Globus pallidus (tissue), 1 donor: ENCODE results near the gene SF3A2.

ENCODE experiments used
- DNase-seq: peaks from one replicate; pipeline ENCODE4 v3.0.0-alpha.2; 2015; ENCODE audit warnings: low spot score

The SF3A2 gene

DNA sequence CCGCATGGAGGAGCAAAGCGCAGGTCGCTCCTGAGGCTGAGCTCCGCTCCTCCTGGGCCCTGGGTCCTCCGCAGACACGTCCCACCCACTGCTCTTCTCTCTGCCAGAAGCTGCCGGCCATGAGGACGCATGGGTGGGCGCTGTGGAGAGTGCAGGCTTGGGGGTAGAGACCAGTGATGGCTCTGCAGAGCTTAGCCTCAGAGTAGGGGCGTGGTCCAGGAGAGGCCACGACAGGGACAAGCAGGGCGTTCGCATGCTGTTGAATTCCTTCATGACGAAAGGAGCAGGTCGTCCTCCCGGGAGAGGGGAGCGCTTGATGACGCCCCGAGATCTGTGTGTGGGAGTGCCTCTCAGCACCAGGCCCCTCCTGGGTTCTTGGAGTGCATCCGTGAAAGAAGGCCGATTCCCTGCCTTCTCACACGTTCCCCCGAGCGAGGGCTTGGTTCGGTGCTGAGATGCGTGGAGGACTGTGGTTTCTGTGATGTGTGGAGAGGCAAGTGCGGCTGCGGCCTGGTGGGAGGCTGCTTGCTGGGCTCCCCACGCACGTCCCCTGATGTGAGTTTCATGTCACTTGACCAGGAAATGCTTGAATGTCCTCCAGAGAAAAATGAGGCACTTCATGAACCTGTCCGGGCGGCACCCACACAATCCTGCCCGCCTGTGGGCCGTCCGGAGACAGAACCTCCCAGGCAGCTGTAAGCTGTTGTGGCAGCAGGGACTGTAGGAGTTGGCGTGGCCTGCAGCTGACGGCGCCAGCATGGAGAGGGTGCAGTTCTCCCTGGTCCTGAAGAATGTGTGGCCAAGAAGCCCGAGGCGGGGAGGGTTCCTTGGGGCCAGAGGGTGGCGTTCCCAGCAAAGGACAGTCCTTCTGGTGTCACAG is 4.5 kb downstream of the SF3A2 start:
- no peak for DNase-seq

DNA sequence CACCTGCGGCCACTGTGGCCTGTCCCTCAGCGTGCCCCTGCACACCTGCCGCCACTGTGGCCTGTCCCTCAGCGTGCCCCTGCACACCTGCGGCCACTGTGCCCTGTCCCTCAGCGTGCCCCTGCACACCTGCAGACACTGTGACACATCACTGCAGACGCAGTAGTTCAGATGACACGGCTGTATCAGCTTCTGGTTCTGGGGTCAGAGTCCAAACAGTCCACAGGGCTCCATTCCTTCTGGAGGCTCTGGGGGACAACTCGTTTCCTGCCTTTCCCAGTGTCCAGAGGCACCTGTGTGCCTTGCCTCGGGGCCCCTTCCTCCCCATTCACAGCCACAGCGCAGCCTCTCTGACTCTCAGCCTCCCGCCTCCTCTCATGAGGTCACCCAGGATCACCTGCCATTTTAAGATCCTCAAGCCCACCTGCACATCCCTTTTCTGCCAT is 5.5 kb downstream of the SF3A2 start:
- DNase-seq: no peak

DNA sequence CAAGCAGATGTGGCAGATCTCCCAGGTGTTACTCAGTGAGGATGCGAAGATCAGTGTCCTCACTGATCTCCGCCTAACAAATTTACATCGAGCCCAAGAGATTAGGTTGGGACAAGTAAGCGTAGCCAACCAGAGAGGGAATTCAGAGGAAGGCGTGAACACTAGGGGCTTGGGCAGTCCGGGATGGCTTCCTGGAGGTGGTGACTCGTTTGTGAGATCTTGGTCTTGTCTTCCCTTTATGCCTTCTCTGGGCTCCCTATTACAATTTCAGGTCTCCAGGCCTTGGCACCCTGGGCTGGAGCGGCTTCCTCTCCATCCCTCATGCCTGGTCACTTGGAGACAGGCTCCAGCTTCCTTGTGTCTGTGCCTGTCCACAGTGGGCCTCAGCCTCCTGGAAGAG is 6.2 kb downstream of the SF3A2 start:
- no peak for DNase-seq

DNA sequence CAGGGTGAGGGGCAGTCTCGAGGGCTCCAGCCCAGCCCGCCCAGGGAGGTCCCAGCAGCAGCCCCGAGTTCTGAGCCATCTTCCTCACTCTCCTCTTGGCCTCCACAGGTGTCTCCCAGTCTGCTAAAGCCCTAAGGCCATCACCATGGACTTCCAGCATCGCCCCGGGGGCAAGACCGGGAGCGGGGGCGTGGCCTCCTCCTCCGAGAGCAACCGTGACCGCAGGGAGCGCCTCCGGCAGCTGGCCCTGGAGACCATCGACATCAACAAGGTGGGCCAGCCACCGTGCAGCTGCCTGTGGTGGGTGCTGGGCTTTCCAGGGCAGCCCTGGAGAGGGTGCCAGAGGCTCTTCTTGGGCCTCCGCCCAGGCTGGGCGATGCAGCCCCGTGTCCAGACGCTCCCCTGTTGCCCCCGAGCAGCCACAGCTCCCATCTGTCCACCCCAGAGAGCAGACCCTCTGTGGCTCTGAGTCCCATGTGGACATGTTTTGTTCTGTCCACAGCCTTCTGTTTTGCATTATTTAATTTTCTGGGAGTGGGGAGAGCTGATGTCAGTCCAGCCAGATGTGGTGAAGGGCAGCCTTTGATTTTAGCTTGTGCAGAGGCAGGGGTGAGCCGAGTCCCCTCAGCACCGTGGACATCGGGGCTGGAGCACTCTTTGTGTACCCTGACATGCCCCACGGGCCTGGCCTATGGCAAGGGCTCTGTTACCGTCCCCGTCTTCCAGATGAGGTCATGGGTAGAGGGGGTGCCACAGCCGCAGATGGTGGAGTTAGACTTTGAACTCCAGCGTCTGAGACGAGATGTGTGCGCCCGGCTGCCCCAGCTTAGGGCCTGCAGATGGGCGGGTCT is 6.9 kb downstream of the SF3A2 start:
- DNase-seq: no peak

DNA sequence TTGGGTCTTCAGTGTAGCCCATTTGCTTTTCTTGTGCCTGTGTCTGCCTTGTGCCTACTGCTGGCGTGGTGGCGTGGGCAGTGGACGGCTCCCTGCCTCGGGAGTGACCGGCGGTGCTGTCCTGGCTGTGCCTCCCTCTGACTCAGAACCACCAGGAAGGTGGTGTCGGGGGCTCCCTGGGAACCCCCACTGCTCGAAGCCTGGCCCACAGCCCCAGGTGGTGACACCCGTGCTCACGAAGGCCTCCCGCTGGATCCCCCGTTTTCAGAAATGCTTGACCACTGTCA is 7.4 kb downstream of the SF3A2 start:
- no peak for DNase-seq

DNA sequence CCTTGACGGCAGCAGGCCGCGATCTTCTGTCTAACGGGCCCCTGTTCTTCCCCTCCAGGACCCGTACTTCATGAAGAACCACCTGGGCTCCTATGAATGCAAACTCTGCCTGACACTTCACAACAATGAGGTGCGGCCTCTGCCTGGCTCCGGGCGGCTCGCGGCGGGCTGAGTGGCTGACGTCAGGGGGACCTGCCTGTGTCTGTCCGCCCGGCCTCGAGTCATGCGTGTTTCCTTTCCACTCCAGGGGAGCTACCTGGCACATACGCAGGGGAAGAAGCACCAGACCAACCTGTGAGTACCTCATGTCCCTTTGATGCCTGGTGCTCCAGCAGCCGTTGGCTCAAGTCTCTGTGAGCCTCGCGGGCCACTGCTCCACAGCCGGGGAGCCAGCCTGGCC is 7.9 kb downstream of the SF3A2 start:
- no peak for DNase-seq

DNA sequence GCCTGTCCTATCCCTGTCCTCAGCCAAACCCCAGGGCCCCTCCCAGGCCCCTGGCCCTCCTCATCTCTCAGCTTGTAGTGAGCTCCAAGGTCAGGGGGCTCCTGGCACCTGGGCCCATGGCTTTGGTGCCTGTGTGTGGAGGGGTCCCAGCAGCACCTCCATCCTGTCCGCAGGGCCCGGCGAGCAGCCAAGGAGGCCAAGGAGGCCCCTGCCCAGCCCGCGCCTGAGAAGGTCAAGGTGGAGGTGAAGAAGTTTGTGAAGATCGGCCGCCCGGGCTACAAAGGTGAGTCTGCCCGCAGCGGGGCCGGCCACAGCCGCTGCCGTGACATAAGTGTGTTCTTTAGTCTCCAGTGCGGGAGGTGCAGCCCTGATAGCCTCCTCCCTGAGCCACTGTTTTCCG is 8.6 kb downstream of the SF3A2 start:
- DNase-seq: no peak

DNA sequence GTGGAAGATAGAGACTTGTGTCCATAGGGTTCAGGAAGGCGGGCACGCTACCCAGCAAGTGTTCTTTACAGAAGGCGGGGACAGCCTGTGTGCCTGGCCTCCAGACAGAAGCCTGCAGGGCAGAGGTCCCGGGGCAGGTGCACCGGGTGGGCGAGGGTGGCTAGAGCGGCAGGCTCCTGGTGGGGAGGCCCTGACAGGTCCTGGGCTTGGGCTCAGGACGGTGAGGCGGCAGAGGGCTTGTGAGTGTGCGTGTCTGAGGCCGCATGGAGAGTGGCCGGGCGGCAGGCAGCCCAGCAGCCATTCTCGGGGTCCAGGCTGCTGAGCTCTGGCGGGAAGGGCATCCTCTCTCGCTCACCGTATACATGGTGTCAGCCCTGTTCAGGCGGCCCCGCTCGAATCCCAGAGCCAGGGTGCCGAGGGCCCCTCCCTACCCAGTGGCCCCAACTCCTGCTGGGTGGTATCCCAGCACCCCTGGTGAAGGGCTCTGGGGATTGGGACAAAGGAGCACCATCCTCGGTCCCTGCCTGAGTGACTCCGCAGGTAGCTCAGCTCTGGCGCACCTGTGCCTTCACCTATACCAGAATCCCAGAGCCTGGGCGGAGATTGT is 9.5 kb downstream of the SF3A2 start:
- DNase-seq: no peak

DNA sequence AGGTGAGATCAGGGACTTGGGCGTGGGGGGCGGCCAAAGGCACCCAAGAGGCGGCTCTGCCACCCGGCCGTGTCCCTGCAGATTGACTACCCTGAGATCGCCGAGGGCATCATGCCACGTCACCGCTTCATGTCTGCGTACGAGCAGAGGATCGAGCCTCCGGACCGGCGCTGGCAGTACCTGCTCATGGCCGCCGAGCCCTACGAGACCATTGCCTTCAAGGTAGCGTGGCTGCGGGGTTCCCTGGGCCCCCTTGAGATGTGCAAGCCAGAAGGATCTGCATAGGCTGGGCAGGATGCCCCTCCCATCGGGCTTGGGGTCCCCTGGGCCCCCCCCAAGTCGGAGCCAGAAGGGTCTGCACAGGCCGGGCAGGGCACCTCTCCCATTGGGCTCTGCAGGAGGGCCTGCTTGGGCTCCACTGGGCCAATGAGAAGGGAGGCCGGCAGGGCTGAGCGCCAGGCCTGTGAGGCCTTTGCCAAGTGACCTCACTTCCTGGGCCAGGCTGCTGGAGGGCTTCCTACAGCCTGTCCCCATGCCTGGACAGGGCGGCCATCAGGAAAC is 10.3 kb downstream of the SF3A2 start:
- no peak for DNase-seq

DNA sequence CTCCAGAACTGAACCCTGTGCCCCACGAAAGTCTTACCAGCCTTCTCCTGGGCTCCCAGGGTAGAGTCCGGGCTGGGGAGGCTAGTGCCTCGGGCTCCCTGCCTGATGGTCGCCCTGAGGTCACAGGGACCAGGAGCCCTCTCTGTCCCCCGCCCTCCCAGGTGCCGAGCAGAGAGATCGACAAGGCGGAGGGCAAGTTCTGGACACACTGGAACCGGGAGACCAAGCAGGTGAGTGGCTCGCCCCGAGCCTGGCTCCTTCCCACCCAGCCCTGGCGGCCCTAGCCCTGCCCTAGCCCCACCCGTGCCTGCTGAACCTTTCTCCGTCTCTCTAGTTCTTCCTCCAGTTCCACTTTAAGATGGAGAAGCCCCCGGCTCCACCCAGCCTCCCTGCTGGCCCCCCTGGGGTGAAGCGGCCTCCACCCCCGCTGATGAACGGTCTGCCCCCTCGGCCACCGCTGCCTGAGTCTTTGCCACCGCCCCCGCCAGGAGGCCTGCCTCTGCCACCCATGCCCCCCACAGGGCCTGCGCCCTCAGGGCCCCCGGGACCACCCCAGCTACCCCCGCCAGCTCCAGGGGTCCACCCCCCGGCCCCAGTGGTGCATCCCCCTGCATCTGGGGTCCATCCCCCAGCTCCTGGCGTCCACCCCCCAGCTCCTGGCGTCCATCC is 10.9 kb downstream of the SF3A2 start:
- no peak for DNase-seq

DNA sequence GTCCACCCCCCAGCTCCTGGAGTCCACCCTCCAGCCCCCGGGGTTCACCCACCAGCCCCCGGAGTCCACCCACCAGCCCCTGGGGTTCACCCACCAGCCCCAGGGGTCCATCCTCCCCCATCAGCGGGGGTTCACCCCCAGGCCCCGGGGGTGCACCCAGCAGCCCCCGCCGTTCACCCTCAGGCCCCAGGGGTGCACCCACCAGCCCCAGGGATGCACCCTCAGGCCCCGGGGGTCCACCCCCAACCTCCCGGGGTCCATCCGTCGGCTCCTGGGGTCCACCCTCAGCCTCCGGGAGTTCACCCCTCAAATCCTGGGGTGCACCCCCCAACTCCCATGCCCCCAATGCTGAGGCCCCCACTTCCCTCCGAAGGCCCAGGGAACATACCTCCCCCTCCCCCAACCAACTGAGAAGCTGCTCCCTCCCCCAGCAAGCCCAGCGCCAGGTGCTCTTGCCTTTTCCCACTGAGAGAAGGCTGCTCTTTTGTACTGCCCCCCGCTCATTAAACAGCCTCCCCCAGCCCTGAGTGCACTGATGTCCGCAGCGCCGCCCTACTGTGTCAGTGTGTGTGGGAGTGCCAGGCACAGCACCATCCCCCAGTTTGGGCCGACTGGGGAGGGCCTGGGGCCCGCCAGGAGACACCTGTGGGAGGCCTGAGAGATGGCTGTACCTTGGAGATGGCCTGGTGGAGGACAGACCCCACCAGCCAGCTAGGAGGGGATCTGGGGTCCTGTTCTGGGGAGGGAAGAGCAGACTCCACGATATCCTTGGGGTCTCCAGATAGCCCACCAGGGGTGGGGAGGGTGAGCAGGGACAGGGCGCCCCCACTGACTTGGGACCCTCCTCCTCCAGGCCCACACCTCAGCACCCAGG is 11.7 kb downstream of the SF3A2 start:
- no peak for DNase-seq

DNA sequence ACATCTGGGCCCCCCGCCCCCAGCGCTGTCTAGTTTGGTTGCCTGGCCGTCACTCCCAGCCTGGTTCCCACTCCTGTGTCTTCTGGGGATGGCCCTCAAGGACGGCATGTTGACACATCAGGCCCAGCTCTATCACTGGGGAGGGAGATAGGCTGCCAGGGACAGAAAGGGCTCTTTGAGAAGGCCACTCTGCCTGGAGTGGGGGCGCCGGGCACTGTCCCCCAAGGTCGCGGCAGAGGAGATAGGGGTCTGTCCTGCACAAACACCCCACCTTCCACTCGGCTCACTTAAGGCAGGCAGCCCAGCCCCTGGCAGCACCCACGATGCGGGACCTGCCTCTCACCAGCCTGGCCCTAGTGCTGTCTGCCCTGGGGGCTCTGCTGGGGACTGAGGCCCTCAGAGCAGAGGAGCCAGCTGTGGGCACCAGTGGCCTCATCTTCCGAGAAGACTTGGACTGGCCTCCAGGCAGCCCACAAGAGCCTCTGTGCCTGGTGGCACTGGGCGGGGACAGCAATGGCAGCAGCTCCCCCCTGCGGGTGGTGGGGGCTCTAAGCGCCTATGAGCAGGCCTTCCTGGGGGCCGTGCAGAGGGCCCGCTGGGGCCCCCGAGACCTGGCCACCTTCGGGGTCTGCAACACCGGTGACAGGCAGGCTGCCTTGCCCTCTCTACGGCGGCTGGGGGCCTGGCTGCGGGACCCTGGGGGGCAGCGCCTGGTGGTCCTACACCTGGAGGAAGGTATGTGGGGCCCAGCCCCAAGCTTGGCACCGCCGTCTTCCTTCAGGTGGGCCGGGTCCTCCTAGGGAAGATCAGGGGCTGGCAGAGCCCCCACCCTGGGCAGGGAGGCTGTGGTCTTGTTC is 12.6 kb downstream of the SF3A2 start, which contains the start of gene AMH:
AMH (plus strand) TSS at position 314 of the 857 bp plus-strand sequence; CDS start at position 324, 10 bp downstream.
- no peak for DNase-seq

DNA sequence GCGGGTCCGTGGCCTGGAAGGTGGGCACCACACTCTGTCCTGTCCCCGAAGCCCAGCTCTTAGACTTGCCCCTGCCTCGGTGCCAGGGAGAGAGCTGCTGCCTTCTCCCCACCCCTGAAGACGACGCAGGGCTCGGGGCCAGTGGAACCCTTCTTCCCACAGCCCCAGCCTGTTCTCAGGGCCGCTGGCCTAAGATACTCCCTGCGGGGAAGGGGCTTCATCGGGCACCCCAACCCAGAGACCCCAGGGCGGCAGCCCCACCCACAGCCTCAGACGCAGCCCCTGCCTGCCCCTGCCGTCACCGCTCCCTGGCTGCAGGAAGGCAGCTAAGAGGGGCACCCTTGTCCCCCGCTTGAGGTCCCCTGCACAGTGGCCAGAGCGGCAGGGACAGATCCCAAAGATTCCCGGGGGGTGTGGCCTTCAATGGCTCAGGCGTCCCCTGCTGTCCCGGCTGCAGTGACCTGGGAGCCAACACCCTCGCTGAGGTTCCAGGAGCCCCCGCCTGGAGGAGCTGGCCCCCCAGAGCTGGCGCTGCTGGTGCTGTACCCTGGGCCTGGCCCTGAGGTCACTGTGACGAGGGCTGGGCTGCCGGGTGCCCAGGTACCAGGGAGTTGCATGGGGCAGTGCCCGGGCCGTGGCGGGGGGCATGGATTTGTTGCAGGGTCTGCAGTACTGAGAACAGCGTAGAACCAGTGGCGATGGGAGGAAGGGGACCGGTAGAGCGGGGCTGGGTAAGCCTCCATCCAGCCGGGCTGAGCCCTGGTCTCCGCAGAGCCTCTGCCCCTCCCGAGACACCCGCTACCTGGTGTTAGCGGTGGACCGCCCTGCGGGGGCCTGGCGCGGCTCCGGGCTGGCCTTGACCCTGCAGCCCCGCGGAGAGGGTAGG is 13.5 kb downstream of the SF3A2 start:
- DNase-seq: no peak

DNA sequence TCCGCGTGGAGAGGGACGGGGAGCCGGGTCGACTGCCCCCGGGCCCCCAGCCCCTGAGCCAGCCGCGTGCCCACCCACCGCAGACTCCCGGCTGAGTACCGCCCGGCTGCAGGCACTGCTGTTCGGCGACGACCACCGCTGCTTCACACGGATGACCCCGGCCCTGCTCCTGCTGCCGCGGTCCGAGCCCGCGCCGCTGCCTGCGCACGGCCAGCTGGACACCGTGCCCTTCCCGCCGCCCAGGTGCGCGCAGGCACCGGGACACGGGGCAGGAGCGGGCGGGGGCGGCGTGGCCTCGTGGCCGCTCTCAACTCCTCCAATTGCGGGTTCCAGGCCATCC is 14.1 kb downstream of the SF3A2 start:
- DNase-seq: no peak

DNA sequence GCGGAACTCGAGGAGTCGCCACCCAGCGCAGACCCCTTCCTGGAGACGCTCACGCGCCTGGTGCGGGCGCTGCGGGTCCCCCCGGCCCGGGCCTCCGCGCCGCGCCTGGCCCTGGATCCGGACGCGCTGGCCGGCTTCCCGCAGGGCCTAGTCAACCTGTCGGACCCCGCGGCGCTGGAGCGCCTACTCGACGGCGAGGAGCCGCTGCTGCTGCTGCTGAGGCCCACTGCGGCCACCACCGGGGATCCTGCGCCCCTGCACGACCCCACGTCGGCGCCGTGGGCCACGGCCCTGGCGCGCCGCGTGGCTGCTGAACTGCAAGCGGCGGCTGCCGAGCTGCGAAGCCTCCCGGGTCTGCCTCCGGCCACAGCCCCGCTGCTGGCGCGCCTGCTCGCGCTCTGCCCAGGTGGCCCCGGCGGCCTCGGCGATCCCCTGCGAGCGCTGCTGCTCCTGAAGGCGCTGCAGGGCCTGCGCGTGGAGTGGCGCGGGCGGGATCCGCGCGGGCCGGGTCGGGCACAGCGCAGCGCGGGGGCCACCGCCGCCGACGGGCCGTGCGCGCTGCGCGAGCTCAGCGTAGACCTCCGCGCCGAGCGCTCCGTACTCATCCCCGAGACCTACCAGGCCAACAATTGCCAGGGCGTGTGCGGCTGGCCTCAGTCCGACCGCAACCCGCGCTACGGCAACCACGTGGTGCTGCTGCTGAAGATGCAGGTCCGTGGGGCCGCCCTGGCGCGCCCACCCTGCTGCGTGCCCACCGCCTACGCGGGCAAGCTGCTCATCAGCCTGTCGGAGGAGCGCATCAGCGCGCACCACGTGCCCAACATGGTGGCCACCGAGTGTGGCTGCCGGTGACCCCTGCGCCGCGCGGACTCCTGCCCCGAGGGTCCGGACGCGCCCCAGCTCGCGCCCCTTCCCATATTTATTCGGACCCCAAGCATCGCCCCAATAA is 14.8 kb downstream of the SF3A2 start:
- no peak for DNase-seq

DNA sequence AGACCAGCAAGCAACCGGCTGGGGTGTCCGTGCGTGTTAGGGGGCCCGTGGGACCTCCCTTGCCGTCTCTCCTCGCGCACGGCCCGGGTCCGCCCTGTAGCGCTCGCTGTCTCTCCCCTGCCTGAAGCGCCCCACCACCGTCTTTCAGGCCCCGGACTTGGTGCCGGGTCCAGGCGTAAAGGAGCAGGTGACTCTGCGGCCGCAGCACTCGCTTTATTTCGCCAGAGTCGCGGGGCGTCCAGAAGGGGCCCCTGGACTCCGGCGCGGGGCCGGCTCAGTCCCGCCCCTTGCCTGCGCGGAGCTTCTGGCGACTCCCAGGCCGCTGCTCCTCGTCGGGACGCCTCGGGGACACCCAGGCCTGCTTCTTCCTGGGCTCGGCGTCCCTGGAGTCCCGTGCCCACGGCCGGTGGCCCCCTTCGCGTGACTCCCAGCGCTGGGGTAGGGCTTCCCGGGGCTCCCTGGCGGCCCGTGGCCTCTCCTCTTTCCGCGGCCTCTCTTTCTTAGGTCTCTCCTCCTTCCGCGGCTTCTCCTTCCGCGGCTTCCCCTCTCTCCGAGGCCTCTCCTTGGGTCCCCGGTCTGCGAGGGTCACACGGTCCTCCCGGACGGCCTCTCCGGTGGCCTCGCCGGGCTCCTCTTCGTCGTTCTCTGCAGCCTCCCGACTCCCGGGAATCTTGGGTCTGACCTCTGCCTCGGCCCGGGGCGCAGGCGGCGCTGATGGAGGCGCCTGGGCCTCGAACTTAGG is 15.6 kb downstream of the SF3A2 start:
- no peak for DNase-seq

DNA sequence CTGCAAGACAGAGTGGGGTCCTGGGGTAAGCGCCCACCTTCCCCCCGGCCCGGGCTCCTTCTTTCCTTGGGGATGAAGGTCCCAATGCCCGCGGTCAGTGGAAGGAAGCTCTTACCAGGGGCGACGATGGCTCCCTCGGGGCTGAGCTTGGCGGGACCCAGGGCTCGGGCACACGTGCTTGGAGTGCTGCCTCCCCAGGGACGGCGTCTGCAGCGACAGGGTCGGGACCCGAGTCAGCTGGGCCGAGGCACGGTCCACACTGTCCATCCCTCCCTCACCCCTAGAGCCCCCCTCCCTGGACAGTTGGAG is 16.1 kb downstream of the SF3A2 start:
- no peak for DNase-seq
